GM21737 (cell line): ENCODE results near the gene TBC1D20.

Experiments
- ATAC-seq: cut with Tn5 transposase; IDR thresholded peaks from one replicate; pipeline ENCODE4 v1.9.1; 2021; ENCODE audit warnings: mild to moderate bottlenecking, moderate library complexity; ENCODE audit not compliant: unreplicated experiment

TBC1D20 gene

DNA sequence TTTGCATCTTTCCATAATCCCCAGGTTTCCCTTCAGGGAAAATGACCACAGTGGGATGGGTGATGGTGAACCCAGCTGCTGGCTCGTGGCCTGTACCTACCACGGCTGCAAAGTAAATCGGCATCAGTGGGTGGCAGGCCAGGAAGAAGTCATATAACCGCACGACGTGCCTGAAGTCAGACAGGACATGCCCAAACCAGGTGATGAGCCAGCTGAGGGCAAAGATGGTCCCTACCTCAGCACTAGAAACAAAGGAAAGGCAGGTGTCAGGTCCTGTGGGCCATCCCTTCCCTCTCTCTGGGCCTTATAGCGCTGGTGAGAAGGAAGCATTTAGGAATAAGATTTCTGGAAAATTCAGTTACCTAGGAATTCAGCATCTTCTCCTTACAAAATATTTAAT, 22.2 kb downstream of the TBC1D20 start:
- ATAC-seq, result no peak

DNA sequence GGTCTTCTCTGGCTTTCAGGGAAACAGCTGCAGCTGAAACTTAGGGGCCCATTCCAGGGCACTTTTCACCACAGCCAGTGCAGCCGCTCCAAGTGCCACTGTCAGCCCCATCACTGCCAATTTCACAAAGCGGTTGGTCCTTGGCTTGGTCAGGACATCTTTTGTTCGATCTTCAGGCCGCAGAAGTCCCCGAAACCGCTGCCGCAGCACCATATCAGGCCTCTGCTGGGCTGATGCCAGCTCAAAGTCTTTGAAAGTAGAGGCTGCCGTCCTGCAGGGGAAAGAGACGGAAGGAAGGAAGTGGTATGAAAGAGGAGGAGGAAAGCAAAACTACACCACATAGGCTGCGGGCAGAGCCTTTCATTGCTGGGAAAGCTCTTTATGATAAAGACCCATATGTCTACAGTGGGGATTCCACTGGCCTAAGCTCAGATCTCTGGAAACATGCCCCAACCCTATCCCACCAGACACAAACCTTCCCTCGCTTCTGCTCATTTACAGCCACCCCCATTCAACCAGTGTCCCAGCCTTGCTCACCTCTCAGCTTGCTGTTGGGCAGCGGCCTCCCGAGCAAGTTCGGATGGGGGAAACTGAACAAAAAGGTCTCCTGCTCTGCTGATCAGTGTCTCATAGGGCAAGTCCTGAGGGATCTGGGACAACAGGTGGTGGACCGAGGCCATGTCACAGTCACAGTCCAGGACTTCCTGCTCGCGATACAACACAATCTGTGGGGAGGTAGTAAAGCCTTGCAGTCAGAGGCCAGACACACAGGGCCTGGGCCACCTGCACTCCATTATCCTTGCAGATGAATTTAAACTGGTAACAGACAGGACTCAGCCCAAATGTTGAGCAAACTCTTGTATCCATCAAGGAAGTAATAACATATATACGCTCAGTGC, 23.5 kb downstream of the TBC1D20 start:
- no peak for ATAC-seq

DNA sequence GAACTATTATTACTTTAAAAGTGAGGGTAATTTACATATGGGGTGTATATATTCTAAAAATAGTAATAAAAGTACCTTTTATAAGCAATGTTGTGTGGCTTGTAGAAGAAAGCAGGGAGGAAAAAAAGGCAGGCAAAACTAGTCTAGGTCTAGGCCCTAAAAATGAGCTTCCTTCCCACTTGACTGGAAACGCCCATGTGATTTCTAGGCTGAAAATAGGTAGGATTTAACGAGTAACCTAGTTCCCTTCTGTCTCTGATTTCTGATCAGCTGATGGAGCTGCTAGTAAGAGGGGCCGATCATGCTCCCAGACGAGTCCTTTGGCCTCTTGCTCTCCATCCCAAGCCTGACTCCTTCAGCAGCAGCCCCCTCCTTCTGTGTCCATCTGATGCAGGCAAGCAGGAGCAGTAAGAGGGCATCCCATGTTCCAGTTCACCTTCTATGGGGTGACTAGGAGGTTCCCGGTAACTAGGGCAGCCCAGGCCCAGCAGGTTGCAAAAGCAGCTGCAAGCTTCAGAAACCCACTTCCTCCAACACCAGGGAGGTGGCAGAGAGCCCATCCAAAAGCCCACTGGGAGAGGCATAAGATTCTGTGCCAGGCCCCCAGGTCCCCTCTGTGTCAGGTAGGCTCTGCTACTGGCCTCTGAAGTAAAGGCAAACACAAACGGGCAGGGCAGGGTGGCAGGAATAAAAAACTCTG, 24.4 kb downstream of the TBC1D20 start:
- ATAC-seq, result no peak

DNA sequence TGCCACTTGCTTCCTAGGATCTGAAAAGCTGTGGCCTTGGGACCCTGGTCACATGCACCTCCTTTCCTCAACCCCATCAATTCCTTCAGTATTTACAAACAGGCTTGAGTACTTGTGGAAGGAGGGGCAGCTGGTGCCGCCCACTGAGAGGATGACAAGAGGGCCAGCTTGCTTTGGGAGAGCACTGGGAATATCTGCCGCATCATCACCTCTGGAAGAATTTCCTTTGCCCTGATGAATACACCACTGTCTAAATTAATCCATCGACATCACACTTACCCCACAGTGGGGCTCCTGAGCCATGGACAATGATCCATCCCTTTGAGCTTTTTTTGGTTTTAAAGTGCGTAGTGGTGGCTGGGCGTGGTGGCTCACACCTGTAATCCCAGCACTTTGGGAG, 25.9 kb downstream of the TBC1D20 start:
- ATAC-seq, result no peak

DNA sequence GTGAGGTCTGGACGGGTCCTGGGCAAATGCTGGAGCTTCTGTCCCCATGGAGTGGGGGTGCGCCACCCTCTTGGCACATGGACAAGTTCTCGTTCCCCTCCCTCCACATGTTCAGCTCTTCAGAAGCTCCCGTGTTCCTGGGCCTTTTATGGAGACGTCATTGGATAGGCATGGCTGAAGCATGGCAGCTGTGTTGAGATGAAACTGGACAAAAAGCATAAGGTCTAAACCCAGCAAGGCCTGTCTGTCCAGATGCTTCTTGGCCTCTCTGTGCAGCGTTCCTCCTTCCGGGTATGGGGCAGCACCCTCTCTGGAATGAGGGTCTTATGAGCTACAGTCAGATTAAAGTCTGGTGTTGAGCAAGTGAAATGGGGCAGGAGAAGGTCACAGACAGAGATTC, 26.8 kb downstream of the TBC1D20 start:
- ATAC-seq, result no peak

DNA sequence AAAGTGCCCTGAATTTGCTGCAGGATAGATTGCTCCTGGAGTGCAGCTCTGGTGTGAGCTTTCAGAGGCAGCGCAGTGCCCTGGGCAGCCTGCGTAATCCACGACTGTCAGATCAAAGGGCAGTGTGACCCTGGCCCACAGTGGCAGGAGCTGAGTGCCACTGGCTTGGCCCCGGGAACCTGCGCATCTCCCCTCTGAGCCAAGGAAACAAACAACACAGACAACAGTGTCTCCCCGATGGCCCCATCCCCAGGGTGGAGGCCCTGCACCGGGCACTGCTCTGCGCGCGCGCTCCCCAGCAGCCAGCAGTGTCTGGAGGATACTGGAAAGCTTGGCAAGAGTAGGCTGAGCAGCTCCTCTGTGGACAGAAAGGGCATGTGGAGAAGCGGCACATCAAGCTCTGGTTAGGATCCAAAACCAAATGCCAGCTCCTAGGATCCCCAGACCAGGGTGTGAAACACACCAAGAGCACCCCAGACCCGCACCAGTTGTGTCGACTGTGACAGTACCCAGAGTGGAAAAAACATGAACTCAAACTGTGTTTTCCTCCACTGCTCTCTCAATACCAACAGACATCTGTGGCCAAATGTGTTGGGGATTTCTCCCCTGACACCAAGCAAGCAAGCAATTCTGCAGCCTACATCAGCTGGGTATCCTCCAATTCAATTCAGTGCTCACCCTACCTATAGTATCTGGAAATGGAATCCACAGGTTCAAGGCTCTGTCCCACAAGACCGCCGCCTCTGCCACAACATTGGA, 27.5 kb downstream of the TBC1D20 start:
- no peak for ATAC-seq

DNA sequence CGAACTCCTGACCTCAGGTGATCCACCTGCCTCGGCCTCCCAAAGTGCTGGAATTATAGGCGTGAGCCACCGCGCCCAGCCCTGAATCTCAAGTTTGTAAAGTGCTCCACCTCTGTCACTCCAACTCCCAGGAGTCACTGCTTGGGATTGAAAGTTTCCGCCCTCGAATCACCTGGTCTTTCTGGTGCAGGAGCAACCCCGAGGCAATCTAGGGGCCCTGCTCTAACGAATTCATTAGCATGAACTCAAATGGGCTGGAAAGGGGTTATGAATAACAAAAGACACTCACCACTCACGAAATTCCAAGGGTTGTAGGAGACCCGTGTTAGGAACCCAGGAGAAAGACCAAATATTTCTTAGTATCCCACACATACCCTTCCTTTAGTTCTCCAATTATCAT, 28.1 kb downstream of the TBC1D20 start:
- no peak for ATAC-seq

DNA sequence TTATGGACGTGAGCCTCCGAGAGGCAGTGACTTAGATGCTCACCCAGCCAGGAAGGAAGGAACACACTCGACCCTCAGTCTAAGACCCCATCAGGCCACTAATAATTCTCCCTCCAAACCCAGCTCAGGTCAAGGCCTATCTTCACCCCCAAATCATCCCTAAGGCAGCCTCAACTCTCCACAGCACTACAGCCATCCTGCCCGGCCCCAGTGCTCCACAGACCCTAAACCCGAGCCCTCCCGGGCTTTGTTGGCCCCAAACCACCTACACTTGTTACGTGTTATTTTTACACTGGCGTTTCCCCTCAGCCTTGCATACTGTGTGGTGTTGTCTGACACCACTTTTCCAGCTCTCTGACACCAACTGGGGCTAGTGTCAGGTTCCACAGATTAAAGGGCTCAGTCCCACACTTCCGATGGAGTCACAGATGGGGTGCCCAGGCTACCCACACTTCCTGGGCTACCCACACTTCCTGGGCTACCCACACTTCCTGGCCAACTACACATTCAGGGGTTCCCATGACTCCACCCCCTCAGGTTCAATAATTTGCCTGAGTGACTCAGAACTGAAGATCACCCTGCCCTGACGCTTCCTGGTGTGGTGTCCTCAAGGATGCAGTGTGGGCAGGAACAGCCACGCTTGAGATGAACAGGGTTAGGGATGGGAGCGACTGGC, 28.9 kb downstream of the TBC1D20 start:
- peak; percentile 82 for ATAC-seq

DNA sequence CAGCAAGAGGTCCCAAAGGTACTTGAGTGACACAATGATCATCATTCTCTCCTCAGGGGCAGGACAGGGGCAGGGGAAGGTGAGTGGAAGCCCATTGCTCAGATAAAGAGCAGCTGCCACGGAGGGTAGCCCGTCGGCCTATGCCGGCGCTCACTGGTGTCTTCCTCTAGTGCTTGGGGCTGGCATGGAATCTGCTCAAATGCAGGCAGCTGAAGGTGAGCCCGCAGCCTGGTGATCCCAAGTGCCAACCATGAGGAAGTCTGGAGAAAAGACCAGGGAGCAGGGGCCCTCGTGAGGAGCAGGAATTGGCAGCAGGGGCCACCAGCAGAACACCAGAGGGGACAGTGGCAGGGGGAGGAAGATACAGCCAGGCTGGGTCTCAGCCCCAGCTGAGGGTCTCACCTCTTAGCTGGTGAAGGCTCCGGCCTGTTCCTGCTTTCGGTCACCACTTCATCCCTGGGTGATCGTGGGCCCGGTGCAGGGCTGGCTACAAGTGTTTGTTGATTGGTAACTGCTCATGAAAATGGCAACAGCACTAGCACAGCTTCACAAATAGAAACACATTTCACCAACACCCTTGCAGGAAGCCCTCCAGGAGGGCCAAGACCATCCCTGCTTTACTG, 29.5 kb downstream of the TBC1D20 start:
- ATAC-seq, result no peak

DNA sequence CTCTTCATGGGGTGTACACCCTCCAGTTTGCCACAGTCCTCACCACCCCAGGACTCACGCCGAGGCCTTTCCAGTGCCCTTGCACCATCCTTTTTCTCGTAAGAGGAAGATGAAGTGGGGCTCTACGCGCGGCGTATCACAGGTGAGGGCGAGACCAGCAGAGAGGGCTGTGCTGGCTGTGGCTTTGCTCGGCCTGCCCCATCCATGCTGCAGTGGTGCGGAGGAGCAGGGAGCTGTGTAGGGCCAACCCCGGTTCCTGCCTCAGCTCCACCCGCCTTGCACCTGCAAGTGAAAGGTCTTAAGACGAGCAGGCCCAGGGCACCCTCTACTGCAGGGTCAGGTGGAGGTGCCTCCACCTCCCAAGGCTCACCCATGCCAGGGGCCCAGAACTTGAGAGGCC, 30.1 kb downstream of the TBC1D20 start:
- ATAC-seq, result no peak

DNA sequence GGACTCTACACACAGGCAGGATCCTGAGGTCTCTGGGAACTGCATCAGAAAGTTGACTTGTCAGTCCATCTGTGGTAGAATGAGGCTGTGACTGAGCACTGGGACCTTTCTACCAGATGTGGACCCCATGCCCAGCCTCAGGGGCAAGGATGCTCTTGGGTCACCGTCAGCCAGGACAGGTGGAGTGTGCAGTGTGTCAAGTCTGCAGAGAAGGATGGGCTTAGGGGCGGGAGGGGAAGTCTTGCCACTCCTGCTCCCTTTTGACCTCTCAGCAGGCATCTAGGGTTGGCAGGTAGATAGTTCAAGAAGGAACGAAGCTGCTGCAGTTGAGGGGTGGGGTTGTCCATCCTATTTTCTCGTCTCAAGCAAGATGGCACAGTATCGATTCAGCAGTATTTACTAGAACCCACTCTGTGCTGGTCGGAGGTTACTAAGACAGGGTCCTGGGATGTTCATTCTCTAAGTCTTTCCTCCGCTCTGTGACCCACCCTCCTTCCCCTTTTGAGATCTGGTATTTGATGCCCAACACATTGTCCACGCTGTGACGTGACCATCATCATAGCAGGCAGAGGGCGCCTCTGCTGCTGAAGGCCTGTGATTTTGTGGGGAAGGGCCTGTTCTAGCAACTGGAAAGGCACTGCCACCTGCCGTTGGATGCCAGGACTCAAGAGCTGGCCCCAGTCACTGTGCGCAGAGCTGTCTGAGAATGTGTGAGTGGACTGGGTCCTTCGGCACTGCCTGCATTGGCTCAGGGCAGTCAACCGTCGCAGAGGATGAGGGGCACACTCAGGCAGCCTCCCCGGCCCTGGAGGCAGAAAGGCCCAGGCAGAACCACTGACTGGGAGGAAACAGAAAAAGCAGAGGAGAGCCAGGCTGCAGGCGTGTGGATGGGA, 31.1 kb downstream of the TBC1D20 start:
- ATAC-seq, result no peak

DNA sequence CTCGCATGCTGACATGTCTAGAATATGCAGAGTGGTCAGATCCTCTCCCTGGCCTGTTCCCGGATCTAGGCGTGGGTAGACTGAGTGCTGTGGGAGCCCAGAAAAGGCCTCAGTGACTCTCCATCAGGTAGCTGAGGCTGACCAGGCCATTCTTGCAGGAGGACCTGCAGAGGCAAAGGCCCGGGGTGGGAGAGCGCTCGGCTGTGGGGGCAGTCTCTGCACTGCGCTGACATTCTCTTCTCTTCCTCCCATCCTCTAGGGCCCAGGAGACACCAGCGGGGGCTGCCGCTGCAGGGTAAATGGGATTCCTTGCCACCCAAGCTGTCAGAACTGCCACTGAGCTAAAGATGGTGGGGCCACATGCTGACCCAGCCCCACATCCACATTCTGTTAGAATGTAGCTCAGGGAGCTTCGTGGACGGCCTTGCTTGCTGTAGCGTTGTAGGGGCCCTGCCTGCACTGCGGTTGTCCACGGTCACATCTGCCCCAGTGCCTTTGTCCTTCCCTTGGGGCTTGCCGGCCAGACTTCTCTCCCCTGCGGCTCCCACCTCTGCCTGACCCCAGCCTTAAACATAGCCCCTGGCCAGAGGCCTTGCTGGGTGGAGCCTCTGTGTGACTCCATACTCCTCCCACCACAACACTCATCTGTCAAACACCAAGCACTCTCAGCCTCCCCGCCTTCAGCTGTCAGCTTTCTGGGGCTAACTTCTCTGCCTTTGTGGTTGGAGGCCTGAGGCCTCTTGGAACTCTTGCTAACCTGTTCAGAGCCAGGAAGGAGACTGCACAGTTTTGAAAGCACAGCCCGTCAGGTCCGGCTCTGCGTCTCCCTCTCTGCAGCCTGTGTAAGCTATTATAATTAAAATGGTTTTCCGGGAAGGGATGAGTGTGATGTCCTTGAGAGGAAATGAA, 32.0 kb downstream of the TBC1D20 start:
- no peak for ATAC-seq

DNA sequence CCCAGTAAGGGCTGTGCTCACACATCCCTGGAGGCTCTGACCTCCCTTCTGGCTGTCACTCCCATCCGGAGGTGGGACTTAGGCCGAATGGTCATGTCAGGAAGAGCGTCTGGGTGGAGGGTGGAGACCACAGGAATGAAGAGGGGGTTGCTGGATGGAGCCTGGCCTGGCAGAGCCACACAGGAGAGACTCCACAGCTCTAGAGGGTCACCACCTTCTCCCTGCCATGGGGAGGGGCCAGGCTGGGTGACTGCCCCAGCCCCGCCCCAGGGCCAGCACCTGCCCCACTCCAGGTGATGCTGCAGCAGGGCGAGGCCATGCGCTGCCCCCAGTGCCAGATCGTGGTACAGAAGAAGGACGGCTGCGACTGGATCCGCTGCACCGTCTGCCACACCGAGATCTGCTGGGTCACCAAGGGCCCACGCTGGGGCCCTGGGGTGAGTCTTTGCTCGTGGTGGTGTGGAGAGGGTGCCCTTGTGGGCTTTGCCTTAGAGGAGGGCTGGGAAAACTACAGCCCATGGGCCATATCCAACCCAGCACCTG, 33.6 kb downstream of the TBC1D20 start:
- no peak for ATAC-seq

DNA sequence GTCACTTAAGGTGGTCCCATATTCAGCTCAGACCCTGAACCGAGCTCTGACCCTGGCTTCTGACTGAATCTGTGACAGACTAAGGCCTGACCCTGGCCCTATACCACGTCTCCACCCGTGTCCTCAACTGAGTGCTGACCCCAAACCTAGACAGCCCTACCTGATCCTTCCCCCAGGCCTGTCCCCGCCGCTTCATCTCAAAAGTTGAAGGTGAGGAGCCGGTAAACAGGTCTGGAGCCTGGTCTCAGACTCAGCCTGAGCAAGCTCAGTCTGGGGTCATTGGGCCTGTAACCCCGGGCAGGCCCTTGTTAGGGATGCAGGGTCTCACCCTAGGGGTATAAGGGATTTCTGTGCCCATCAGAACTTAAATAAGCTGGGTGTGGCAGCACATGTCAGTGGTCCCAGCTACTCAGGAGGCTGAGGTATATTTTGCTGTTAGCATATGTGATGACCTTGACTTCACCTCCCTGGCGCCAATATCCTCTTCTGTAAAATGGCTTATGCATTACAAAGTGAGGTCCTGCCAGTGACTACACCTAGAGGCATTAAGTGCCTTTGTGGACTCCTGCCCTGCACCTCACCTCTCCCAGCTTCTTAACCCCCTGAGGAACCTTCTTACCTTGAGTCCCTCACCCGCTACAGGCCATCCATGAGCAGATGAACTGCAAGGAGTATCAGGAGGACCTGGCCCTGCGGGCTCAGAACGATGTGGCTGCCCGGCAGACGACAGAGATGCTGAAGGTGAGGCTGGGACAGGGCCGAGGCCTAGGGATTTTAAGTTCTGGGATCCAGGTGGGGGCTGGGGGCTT, 34.3 kb downstream of the TBC1D20 start:
- ATAC-seq, result no peak

DNA sequence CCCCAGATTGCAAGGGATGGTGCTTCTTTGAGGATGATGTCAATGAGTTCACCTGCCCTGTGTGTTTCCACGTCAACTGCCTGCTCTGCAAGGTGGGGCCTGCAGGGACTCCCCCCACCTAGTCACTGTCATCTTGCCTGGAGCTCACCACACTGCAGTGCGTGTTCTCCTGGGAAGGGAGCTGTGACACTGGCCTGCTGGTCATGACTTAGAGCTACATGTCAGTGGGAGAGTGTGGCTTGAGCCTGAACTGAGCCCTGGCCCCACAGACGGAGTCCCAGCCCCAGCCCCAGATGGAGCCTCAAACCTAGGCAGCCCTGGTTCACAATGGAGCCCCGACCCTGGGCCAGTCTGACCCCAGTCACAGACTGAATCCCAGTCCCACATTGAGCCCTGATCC, 34.9 kb downstream of the TBC1D20 start:
- ATAC-seq, result no peak

DNA sequence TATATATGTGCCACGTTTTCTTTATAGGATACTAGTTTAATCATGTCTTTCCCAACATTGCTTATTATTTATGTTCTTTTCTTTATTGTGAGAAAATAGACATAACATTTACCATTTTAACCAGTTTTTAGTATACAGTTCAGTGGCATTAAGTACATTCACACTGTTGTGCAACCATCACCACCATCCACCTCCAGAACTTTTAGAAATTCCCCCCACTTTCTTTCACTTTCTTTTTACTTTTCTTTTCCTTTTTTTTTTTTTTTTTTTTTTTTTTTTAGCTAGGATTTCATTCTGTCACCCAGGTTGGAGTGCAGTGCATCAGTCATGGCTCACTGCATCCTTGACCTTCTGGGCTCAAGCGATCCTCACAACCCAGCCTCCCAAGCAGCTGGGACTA, 35.8 kb downstream of the TBC1D20 start:
- ATAC-seq, result no peak

DNA sequence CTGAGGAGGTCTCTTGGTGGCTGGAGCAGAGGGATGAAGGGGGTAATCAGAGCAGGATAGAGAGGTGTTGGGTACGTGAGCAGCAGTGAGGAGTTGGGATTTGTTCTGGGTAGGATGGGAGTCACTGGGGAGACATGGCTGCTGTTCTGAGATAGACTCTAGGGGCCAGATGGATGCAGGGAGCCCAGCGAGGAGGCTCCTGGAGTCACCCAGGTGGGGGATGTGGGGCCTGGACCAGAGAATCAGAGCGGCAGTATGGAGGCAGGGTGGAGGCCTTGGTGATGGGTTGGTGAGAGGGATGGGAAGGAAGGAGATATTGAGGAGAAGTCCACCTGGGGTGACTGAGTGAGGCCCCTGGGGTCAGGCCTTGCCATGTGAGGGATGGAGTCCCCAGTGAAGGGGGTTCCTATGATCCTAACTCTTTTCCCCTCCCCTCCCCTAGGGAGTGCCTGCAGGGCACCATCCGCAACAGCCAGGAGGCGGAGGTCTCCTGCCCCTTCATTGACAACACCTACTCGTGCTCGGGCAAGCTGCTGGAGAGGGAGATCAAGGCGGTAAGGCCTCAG, 40.6 kb downstream of the TBC1D20 start:
- no peak for ATAC-seq
